ENCODE data around the gene GREM2.

Gene GREM2

GRCh38 chr1:240609527-240610060 is 2.4 kb downstream of the GREM2 start:
- no peak for DNase-seq

- no peak for DNase-seq
Measured at GRCh38 chr1:240608707-240609106, 3.2 kb downstream of the GREM2 start.

GRCh38 chr1:240607006-240607405 is 4.9 kb downstream of the GREM2 start:
- DNase-seq, result no peak

- no peak for DNase-seq
Measured at GRCh38 chr1:240602189-240602588, 9.8 kb downstream of the GREM2 start.

GRCh38 chr1:240599830-240600229 is 12.1 kb downstream of the GREM2 start:
- DNase-seq, result no peak

GRCh38 chr1:240599299-240599698 is 12.7 kb downstream of the GREM2 start:
- DNase-seq, result no peak

- no peak for DNase-seq
Measured at GRCh38 chr1:240598216-240599001, 13.5 kb downstream of the GREM2 start.

GRCh38 chr1:240597153-240597745 is 14.7 kb downstream of the GREM2 start:
- DNase-seq, result peak; percentile 29

GRCh38 chr1:240595476-240595875 is 16.5 kb downstream of the GREM2 start:
- DNase-seq, result no peak

- DNase-seq, result peak; percentile 34
Measured at GRCh38 chr1:240591564-240591963, 20.4 kb downstream of the GREM2 start.

- DNase-seq, result no peak
Measured at GRCh38 chr1:240591078-240591477, 20.9 kb downstream of the GREM2 start.

- DNase-seq, result no peak
Measured at GRCh38 chr1:240589585-240590110, 22.3 kb downstream of the GREM2 start.

- DNase-seq, result no peak
Measured at GRCh38 chr1:240586006-240586405, 25.9 kb downstream of the GREM2 start.

GRCh38 chr1:240582953-240583352 is 29.0 kb downstream of the GREM2 start:
- no peak for DNase-seq

- no peak for DNase-seq
Measured at GRCh38 chr1:240579511-240579910, 32.4 kb downstream of the GREM2 start.

GRCh38 chr1:240577095-240577494 is 34.9 kb downstream of the GREM2 start:
- DNase-seq, result no peak

- DNase-seq, result peak; percentile 30
Measured at GRCh38 chr1:240575981-240576662, 35.8 kb downstream of the GREM2 start.

- DNase-seq, result no peak
Measured at GRCh38 chr1:240572328-240572727, 39.6 kb downstream of the GREM2 start.

- DNase-seq, result no peak
Measured at GRCh38 chr1:240571782-240572181, 40.2 kb downstream of the GREM2 start.

GRCh38 chr1:240567066-240567465 is 44.9 kb downstream of the GREM2 start:
- no peak for DNase-seq

GRCh38 chr1:240562779-240563178 is 49.2 kb downstream of the GREM2 start:
- no peak for DNase-seq

GRCh38 chr1:240562111-240562590 is 49.8 kb downstream of the GREM2 start:
- DNase-seq, result no peak

- DNase-seq, result no peak
Measured at GRCh38 chr1:240559781-240560180, 52.2 kb downstream of the GREM2 start.

Measured in right hindlimb (tissue), 1 donor.